ENCODE results near the gene MAP2.

- no peak for TF ChIP-seq GABPA (IDR thresholded peaks at IDR 0.05 in 1 of 2, conservative IDR thresholded peaks at IDR 0.05 in 1 of 2)
- TF ChIP-seq CTCF (IDR thresholded peaks at IDR 0.05; ENCODE audit: low read depth, low read length, missing input control): no peak
- TF ChIP-seq TAF1 (conservative IDR thresholded peaks at IDR 0.05): no peak
- no peak for TF ChIP-seq ZBTB33 (IDR thresholded peaks at IDR 0.05)
- no peak for TF ChIP-seq RAD21 (IDR thresholded peaks at IDR 0.05)
- TF ChIP-seq, protein P1, sequence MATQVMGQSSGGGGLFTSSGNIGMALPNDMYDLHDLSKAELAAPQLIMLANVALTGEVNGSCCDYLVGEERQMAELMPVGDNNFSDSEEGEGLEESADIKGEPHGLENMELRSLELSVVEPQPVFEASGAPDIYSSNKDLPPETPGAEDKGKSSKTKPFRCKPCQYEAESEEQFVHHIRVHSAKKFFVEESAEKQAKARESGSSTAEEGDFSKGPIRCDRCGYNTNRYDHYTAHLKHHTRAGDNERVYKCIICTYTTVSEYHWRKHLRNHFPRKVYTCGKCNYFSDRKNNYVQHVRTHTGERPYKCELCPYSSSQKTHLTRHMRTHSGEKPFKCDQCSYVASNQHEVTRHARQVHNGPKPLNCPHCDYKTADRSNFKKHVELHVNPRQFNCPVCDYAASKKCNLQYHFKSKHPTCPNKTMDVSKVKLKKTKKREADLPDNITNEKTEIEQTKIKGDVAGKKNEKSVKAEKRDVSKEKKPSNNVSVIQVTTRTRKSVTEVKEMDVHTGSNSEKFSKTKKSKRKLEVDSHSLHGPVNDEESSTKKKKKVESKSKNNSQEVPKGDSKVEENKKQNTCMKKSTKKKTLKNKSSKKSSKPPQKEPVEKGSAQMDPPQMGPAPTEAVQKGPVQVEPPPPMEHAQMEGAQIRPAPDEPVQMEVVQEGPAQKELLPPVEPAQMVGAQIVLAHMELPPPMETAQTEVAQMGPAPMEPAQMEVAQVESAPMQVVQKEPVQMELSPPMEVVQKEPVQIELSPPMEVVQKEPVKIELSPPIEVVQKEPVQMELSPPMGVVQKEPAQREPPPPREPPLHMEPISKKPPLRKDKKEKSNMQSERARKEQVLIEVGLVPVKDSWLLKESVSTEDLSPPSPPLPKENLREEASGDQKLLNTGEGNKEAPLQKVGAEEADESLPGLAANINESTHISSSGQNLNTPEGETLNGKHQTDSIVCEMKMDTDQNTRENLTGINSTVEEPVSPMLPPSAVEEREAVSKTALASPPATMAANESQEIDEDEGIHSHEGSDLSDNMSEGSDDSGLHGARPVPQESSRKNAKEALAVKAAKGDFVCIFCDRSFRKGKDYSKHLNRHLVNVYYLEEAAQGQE (IDR thresholded peaks at IDR 0.05): no peak
- TF ChIP-seq HNF4A (conservative IDR thresholded peaks at IDR 0.05): no peak
- no peak for TF ChIP-seq MAX (IDR thresholded peaks at IDR 0.05)
- TF ChIP-seq SP1 (IDR thresholded peaks at IDR 0.05): no peak
Observed at GRCh38 chr2:209763106-209763505, 339.3 kb downstream of the MAP2 start.

Measured in liver (tissue), 3 donors.